K562 (cell line): ENCODE data around the gene NAGS. TPM values are rescaled to one million over a fixed set of nuclear protein-coding genes. Genes with fewer than 3 reads are reported as not detected.
A peak's percentile ranks its signal among the peaks of the same experiment; 100 is the strongest.

Experiments
- FOXA3 ChIP-seq, 2 experiments: fragments of 450-650 bp in 1 of 2; sonication (generic) in 1 of 2; formaldehyde crosslinking; IDR thresholded peaks in 1 of 2; conservative IDR thresholded peaks in 1 of 2; 2 replicates each; pipeline versions ENCODE4 v1.4.0 to v1.8.0; 2020 to 2022; ENCODE audit warnings: mild to moderate bottlenecking in 2 of 2, missing genetic modification reagents in 1 of 2
- HMGN3 ChIP-seq: IDR thresholded peaks from 2 replicates; pipeline ENCODE4 v1.6.1; 2011; ENCODE audit warnings: borderline replicate concordance, low read depth, mild to moderate bottlenecking, mixed read lengths, low read length; ENCODE audit not compliant: insufficient read length; ENCODE audit errors: extremely low read depth
- KHSRP ChIP-seq: fragments of 450-650 bp; IDR thresholded peaks from 2 replicates; pipeline ENCODE4 v1.6.1; 2017
- MAFG ChIP-seq: fragments of 450-650 bp; conservative IDR thresholded peaks from 2 replicates; pipeline ENCODE4 v1.6.1; 2016; ENCODE audit warnings: missing genetic modification characterization, missing compliant biosample characterization
- NCOR1 ChIP-seq: fragments of 450-650 bp; IDR thresholded peaks from 2 replicates; pipeline ENCODE4 v1.6.1; 2016; ENCODE audit warnings: mild to moderate bottlenecking, moderate library complexity
- SRF ChIP-seq, 2 experiments: fragments of 250-450, 450-650 bp in 1 of 2; sonication (Bioruptor Pico) in 1 of 2; sonication (generic) in 1 of 2; formaldehyde crosslinking; IDR thresholded peaks; 2 replicates each; pipeline versions ENCODE4 v1.5.0 to v1.5.1; 2020 to 2022; ENCODE audit warnings: mild to moderate bottlenecking in 1 of 2, missing genetic modification reagents in 1 of 2
- TRIM24 ChIP-seq, 2 experiments: fragments of 450-650 bp; IDR thresholded peaks; 2 replicates each; pipeline ENCODE4 v1.6.1; 2016
- U2AF1 ChIP-seq: fragments of 200-400 bp; formaldehyde crosslinking; optimal IDR thresholded peaks from 2 replicates; pipeline ENCODE3; 2017; ENCODE audit warnings: mild to moderate bottlenecking, low read depth, low read length, moderate library complexity
- YBX1 ChIP-seq: fragments of 450-650 bp; IDR thresholded peaks from 2 replicates; pipeline ENCODE4 v1.7.1; 2016; ENCODE audit warnings: mild to moderate bottlenecking
- ZC3H11A ChIP-seq: IDR thresholded peaks from 2 replicates; pipeline ENCODE4 v1.6.1; 2012; ENCODE audit warnings: low read depth, low read length, improper control_type of control experiment
- ZNF134 ChIP-seq: fragments of 250-450 bp; sonication (Bioruptor Pico); conservative IDR thresholded peaks from 2 replicates; pipeline ENCODE4 v1.4.0; 2020
- ZNF143 ChIP-seq: sonication (generic); formaldehyde crosslinking; IDR thresholded peaks from 2 replicates; pipeline ENCODE4 v1.9.0; 2022; ENCODE audit warnings: mild to moderate bottlenecking, missing genetic modification reagents
- ZNF655 ChIP-seq: fragments of 250-450 bp; sonication (Bioruptor Pico); IDR thresholded peaks from 2 replicates; pipeline ENCODE4 v1.5.0; 2021
- polyA plus RNA-seq, 8 experiments: library from polyadenylated mRNA; depleted of rRNA in 4 of 8; stranded (reverse) in 5 of 8; unstranded in 3 of 8; fragments of >200 nt; fragmentation: Nextera tagmentation in 2 of 8; fragmentation: Illumina TruSeq in 1 of 8; extraction: Ambion mirVana in 2 of 8; extraction: Trizol in 1 of 8; gene quantifications; 2 replicates each; pipeline versions ENCODE4 v1.2.1 to v1.2.3, GENCODE V29; 2011 to 2014; ENCODE audit warnings: inconsistent platforms in 1 of 8, missing spikeins in 1 of 8
- total RNA-seq, 7 experiments: library from RNA; depleted of rRNA in 6 of 7; stranded (reverse); fragments of >200 nt in 6 of 7; fragmentation: Illumina TruSeq in 2 of 7; extraction: Trizol in 2 of 7; gene quantifications; 2 replicates each; pipeline versions ENCODE4 v1.2.1 to v1.2.3, GENCODE V29; 2011 to 2021; ENCODE audit warnings: low replicate concordance in 1 of 7
- TF ChIP-seq, protein P1 (sequence below): fragments of 200-800 bp; sonication (Bioruptor generic); IDR thresholded peaks from 2 replicates; pipeline ENCODE4 v1.6.1; 2016; ENCODE audit warnings: missing genetic modification characterization, missing compliant biosample characterization
- TF ChIP-seq, protein P2 (sequence below): fragments of 250-450 bp; sonication (Bioruptor Pico); IDR thresholded peaks from 2 replicates; pipeline ENCODE4 v1.4.0; 2020; ENCODE audit warnings: mild to moderate bottlenecking, moderate library complexity
- TF ChIP-seq, protein P3 (sequence below): fragments of 250-450 bp; sonication (Bioruptor Pico); IDR thresholded peaks from 2 replicates; pipeline ENCODE4 v1.8.0; 2021; ENCODE audit warnings: mild to moderate bottlenecking, moderate library complexity

Gene NAGS
- total and polyA plus RNA-seq, 9 of the 15 experiments (the other 6 are each of a cell fraction or from before 2014, with no cell fraction given) = not detected

DNA sequence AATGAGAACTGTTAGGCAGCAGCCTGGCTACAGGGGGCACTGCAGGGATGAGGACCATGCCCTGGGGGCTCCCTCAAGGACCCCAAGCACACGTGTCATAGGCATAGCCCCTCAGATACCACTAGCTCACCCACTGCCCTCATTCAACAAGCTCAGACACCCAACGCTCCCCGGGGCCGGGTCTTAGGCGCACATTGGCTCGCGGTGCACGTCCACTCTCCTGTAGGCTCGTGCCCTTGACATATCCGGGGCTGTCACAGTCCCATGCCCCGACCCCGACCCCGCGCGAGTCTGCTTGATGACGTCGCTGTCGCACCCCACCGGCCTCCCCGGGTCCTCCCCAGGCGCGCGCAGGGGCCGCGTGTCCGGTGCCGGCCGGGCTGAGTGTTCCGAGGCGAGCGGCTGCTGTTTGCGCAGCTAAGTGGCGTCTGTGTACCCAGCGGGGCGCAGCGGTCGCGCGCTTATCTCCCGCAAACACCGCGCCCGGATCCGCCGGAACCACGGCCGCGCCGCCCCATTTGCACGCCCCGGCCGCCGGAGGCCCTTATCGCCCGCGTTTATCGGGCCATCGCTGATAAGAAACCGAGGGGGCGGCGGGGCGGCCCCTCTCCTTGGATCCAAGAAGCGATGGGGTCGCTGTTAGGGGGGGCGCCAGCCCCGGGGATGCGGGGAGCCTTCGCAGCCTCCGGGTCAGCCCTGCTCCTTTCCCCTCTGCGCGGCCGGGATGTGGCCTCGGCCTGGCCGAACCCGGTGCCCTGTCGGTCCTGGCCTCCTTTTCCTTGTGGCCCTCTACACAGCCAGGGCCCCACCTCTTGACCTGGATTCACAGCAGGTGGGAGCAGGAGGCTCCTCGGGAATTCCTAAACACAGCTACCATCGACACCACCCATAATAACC, 20.7 kb upstream of the NAGS start (continued):
- TF ChIP-seq, protein P1, sequence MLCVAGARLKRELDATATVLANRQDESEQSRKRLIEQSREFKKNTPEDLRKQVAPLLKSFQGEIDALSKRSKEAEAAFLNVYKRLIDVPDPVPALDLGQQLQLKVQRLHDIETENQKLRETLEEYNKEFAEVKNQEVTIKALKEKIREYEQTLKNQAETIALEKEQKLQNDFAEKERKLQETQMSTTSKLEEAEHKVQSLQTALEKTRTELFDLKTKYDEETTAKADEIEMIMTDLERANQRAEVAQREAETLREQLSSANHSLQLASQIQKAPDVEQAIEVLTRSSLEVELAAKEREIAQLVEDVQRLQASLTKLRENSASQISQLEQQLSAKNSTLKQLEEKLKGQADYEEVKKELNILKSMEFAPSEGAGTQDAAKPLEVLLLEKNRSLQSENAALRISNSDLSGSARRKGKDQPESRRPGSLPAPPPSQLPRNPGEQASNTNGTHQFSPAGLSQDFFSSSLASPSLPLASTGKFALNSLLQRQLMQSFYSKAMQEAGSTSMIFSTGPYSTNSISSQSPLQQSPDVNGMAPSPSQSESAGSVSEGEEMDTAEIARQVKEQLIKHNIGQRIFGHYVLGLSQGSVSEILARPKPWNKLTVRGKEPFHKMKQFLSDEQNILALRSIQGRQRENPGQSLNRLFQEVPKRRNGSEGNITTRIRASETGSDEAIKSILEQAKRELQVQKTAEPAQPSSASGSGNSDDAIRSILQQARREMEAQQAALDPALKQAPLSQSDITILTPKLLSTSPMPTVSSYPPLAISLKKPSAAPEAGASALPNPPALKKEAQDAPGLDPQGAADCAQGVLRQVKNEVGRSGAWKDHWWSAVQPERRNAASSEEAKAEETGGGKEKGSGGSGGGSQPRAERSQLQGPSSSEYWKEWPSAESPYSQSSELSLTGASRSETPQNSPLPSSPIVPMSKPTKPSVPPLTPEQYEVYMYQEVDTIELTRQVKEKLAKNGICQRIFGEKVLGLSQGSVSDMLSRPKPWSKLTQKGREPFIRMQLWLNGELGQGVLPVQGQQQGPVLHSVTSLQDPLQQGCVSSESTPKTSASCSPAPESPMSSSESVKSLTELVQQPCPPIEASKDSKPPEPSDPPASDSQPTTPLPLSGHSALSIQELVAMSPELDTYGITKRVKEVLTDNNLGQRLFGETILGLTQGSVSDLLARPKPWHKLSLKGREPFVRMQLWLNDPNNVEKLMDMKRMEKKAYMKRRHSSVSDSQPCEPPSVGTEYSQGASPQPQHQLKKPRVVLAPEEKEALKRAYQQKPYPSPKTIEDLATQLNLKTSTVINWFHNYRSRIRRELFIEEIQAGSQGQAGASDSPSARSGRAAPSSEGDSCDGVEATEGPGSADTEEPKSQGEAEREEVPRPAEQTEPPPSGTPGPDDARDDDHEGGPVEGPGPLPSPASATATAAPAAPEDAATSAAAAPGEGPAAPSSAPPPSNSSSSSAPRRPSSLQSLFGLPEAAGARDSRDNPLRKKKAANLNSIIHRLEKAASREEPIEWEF = no peak
- TF ChIP-seq MAFG (tag) (no peak), ZC3H11A (no peak), HMGN3 (peak; percentile 99), NCOR1 (peak; percentile 75), TRIM24 (IDR thresholded peaks at IDR 0.05) (peak in 1 of 2 experiments; percentile 53; a peak in 2 of 4 replicates), ZNF143 (CRISPR knock-in tag) (no peak), YBX1 (no peak), ZNF134 (no peak), ZNF655 (CRISPR knock-in tag) (no peak), SRF (CRISPR knock-in tag; IDR thresholded peaks at IDR 0.05) (no peak), KHSRP (no peak), U2AF1 (peak; percentile 69), FOXA3 (CRISPR knock-in tag; conservative IDR thresholded peaks at IDR 0.05 in 1 of 2, IDR thresholded peaks at IDR 0.05 in 1 of 2) (peak in 1 of 2 experiments; percentile 37; a peak in 2 of 4 replicates)
- TF ChIP-seq, protein P2, sequence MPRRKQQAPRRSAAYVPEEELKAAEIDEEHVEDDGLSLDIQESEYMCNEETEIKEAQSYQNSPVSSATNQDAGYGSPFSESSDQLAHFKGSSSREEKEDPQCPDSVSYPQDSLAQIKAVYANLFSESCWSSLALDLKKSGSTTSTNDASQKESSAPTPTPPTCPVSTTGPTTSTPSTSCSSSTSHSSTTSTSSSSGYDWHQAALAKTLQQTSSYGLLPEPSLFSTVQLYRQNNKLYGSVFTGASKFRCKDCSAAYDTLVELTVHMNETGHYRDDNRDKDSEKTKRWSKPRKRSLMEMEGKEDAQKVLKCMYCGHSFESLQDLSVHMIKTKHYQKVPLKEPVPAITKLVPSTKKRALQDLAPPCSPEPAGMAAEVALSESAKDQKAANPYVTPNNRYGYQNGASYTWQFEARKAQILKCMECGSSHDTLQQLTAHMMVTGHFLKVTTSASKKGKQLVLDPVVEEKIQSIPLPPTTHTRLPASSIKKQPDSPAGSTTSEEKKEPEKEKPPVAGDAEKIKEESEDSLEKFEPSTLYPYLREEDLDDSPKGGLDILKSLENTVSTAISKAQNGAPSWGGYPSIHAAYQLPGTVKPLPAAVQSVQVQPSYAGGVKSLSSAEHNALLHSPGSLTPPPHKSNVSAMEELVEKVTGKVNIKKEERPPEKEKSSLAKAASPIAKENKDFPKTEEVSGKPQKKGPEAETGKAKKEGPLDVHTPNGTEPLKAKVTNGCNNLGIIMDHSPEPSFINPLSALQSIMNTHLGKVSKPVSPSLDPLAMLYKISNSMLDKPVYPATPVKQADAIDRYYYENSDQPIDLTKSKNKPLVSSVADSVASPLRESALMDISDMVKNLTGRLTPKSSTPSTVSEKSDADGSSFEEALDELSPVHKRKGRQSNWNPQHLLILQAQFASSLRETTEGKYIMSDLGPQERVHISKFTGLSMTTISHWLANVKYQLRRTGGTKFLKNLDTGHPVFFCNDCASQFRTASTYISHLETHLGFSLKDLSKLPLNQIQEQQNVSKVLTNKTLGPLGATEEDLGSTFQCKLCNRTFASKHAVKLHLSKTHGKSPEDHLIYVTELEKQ (CRISPR knock-in tag) = no peak
- TF ChIP-seq, protein P3, sequence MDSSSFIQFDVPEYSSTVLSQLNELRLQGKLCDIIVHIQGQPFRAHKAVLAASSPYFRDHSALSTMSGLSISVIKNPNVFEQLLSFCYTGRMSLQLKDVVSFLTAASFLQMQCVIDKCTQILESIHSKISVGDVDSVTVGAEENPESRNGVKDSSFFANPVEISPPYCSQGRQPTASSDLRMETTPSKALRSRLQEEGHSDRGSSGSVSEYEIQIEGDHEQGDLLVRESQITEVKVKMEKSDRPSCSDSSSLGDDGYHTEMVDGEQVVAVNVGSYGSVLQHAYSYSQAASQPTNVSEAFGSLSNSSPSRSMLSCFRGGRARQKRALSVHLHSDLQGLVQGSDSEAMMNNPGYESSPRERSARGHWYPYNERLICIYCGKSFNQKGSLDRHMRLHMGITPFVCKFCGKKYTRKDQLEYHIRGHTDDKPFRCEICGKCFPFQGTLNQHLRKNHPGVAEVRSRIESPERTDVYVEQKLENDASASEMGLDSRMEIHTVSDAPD (CRISPR knock-in tag) = no peak
